Naive thymus-derived CD4-positive, alpha-beta T cell (primary cell): ENCODE data around the gene ANAPC2. TPM values are rescaled to one million over a fixed set of nuclear protein-coding genes. Genes with fewer than 3 reads are reported as not detected.

ENCODE experiments used
- ATAC-seq: fragments of 150-1000 bp; cut with Tn5 transposase; 2 replicates; pipeline ENCODE4 v1.10.0; 2021; ENCODE audit warnings: mild to moderate bottlenecking, moderate library complexity
- CTCF ChIA-PET: fragments of 350-600 bp; sonication (Branson Sonifier 250); formaldehyde crosslinking; loops from one replicate; lab custom pipeline; 2021; ENCODE audit warnings: antibody characterized with exemption; lab: Charles Lee
- POLR2A ChIA-PET: fragments of 350-600 bp; sonication (Branson Sonifier 250); formaldehyde crosslinking; loops from one replicate; lab custom pipeline; 2021; ENCODE audit warnings: antibody characterized with exemption, inconsistent platforms; lab: Charles Lee
- DNase-seq, 9 donors: peaks; one replicate each; pipeline versions ENCODE4 v3.0.0 to v3.0.0-alpha.2; 2020 to 2022; ENCODE audit warnings: mixed read lengths in 1 of 9
- H3K27ac ChIP-seq: one replicate; pipeline ENCODE4 v1.7.0; 2013; ENCODE audit warnings: mild to moderate bottlenecking, low read depth, low read length, moderate library complexity
- H3K27me3 ChIP-seq, 2 donors: one replicate each; pipeline ENCODE4 v1.7.0; 2013; ENCODE audit warnings: low read length in 2 of 2, mild to moderate bottlenecking in 2 of 2, moderate library complexity in 2 of 2; ENCODE audit not compliant: control insufficient read depth in 2 of 2, insufficient read depth in 2 of 2
- H3K36me3 ChIP-seq, 3 experiments: 1 replicate in 2 of 3; 2 replicates in 1 of 3; pipeline ENCODE4 v1.7.0; 2013; ENCODE audit warnings: low read length in 3 of 3, mild to moderate bottlenecking in 3 of 3, moderate library complexity in 1 of 3; ENCODE audit not compliant: insufficient read depth in 3 of 3, control insufficient read depth in 2 of 3
- H3K4me1 ChIP-seq, 2 donors: one replicate each; pipeline ENCODE4 v1.7.0; 2013; ENCODE audit warnings: low read length in 2 of 2, mild to moderate bottlenecking in 2 of 2, moderate library complexity in 1 of 2; ENCODE audit not compliant: control insufficient read depth in 2 of 2, insufficient read depth in 2 of 2
- H3K4me3 ChIP-seq: 2 replicates; pipeline ENCODE4 v1.7.0; 2013; ENCODE audit warnings: mild to moderate bottlenecking, low read length
- H3K9me3 ChIP-seq, 3 experiments: 1 replicate in 2 of 3; 2 replicates in 1 of 3; pipeline ENCODE4 v1.7.0; 2013; ENCODE audit warnings: low read length in 3 of 3; ENCODE audit not compliant: control insufficient read depth in 2 of 3
- H3K27ac Mint-ChIP-seq, 9 donors: one replicate each; pipeline ENCODE4 v1.8.0; 2020 to 2022; ENCODE audit warnings: mixed read lengths in 9 of 9, mild to moderate bottlenecking in 8 of 9, moderate library complexity in 5 of 9, inconsistent platforms in 2 of 9
- H3K27me3 Mint-ChIP-seq, 5 donors: one replicate each; pipeline ENCODE4 v1.8.0; 2021 to 2022; ENCODE audit warnings: mixed read lengths in 5 of 5, mild to moderate bottlenecking in 1 of 5
- H3K36me3 Mint-ChIP-seq, 5 donors: one replicate each; pipeline ENCODE4 v1.8.0; 2020 to 2022; ENCODE audit warnings: mixed read lengths in 5 of 5, mild to moderate bottlenecking in 3 of 5, inconsistent platforms in 1 of 5
- H3K4me1 Mint-ChIP-seq, 7 donors: one replicate each; pipeline ENCODE4 v1.8.0; 2020 to 2022; ENCODE audit warnings: mixed read lengths in 7 of 7, mild to moderate bottlenecking in 3 of 7, inconsistent platforms in 1 of 7
- H3K4me3 Mint-ChIP-seq, 10 donors: one replicate each; pipeline ENCODE4 v1.8.0; 2020 to 2022; ENCODE audit warnings: mild to moderate bottlenecking in 10 of 10, mixed read lengths in 10 of 10, moderate library complexity in 6 of 10, inconsistent platforms in 2 of 10
- H3K9me3 Mint-ChIP-seq, 11 donors: one replicate each; pipeline ENCODE4 v1.8.0; 2020 to 2022; ENCODE audit warnings: mixed read lengths in 11 of 11, mild to moderate bottlenecking in 4 of 11, inconsistent platforms in 1 of 11, moderate library complexity in 1 of 11
- intact Hi-C, 2 donors: fragments of 100-400 bp; cut with micrococcal nuclease; formaldehyde crosslinking; loops; one replicate each; pipeline ENCODE4 v1.15.1; 2023
- polyA plus RNA-seq, 2 donors: library from polyadenylated mRNA; unstranded; fragments of 300-500 nt; fragmentation: Illumina TruSeq; gene quantifications; one replicate each; pipeline ENCODE4 v1.2.3, GENCODE V29; 2021
- total RNA-seq, 6 experiments: library from RNA in 5 of 6; stranded (reverse) in 5 of 6; gene quantifications; 1 replicate in 5 of 6; 2 replicates in 1 of 6; pipeline ENCODE4 v1.2.3 and lab custom pipeline; 2021 to 2026

ANAPC2 gene
- total and polyA plus RNA-seq, 7 experiments from 2014 or later, result 7.4 to 147 (median 131) TPM

- ChIA-PET CTCF (interaction anchor here (0.5 to 1.5 kb wide), 5 partner anchors 12 to 226 kb away, joined by 3 to 4 read pairs (median 3); partner anchors contain the start of genes NPDC1 and SSNA1), POLR2A (interaction anchor here (0.5 to 4.9 kb wide), 25 partner anchors 13 to 153 kb away, joined by 3 to 42 read pairs (median 4); partner anchors contain the start of genes ANAPC2, MAN1B1, NDOR1 and NELFB)
- no peaks in the 10 kb centered on the region for H3K36me3 Mint-ChIP-seq
- peak; percentile 97 for ATAC-seq
- Histone ChIP-seq H3K27me3 (no peaks in the 10 kb centered on the region), H3K4me1 (peaks cover 9 to 11% of the 10 kb centered on the region in 2 donors), H3K36me3 (no peaks in the 10 kb centered on the region), H3K4me3 (peak overlapping the region; percentile 86), H3K9me3 (no peaks in the 10 kb centered on the region), H3K27ac (peak overlapping the region; percentile 91)
- intact Hi-C loops, result loop anchor here (1.0 to 10.0 kb wide), 17 partner anchors 13 to 676 kb away; partner anchors contain the start of genes ANAPC2 (in 2 of the 2), MAN1B1 (in 2 of the 2), NDOR1 (in 2 of the 2) and NELFB (in 2 of the 2)
- peak overlapping the region; percentile 78 to 88 (median 82) for H3K4me3 Mint-ChIP-seq
- peak overlapping the region in 7 of 9 donors; percentile 21 to 92 (median 75) for H3K27ac Mint-ChIP-seq
- peaks cover 5 to 15% (median 6%) of the 10 kb centered on the region in 7 donors for H3K4me1 Mint-ChIP-seq
- DNase-seq, result peak; percentile 93 to 99 (median 99)
- H3K9me3 Mint-ChIP-seq, result no peaks in the 10 kb centered on the region
- H3K27me3 Mint-ChIP-seq, result peaks cover 0 to 6% (median 4%) of the 10 kb centered on the region in 5 donors
Measured at GRCh38 chr9:137223078-137223970, 35.0 kb upstream of the ANAPC2 start.

- Mint-ChIP-seq H3K27me3 (peaks cover 0 to 1% (median 0%) of the 10 kb centered on the region in 5 donors), H3K36me3 (no peaks in the 10 kb centered on the region), H3K4me3 (peak within 1 kb of the TSS; percentile 78 to 88 (median 82)), H3K4me1 (peaks cover under 1 to 12% (median 4%) of the 10 kb centered on the region in 7 donors), H3K9me3 (no peaks in the 10 kb centered on the region), H3K27ac (peak within 1 kb of the TSS in 5 of 9 donors; percentile 54 to 92 (median 75))
- Histone ChIP-seq H3K27me3 (no peaks in the 10 kb centered on the region), H3K4me3 (peak within 1 kb of the TSS; percentile 69), H3K4me1 (peaks cover 8% of the 10 kb centered on the region in 2 donors), H3K36me3 (no peaks in the 10 kb centered on the region), H3K9me3 (no peaks in the 10 kb centered on the region), H3K27ac (peak within 1 kb of the TSS; percentile 80)
- intact Hi-C loops, result loop anchor here (1.0 to 10.0 kb wide), 17 partner anchors 14 to 675 kb away; partner anchors contain the start of genes ANAPC2 (in 2 of the 2), MAN1B1 (in 2 of the 2), NDOR1 (in 2 of the 2) and NELFB (in 2 of the 2)
- ATAC-seq, result no peak
- DNase-seq, result peak in 4 of 9 donors; percentile 26 to 51 (median 31)
- POLR2A ChIA-PET, result interaction anchor here (0.8 to 4.9 kb wide), 19 partner anchors 13 to 152 kb away, joined by 3 to 42 read pairs (median 6); partner anchors contain the start of genes ANAPC2, MAN1B1, NDOR1 and SAPCD2
- CTCF ChIA-PET, result interaction anchor here (0.9 to 1.5 kb wide), 3 partner anchors 13 to 176 kb away, joined by 3 to 4 read pairs (median 3); partner anchors contain the start of genes NPDC1 and TPRN
Measured at GRCh38 chr9:137222190-137223077, 34.1 kb upstream of the ANAPC2 start, which contains the start of gene RNF208. RNF208 (minus strand) TSS chr9:137222240; CDS start chr9:137221212, 1,028 bp downstream.

- ATAC-seq (no peak), DNase-seq (no peak)
- Histone ChIP-seq H3K4me1 (peaks cover 5% of the 10 kb centered on the region in 2 donors), H3K36me3 (peaks cover 0 to under 1% (median 0%) of the 10 kb centered on the region in 3 experiments), H3K4me3 (no peak overlapping the region), H3K27ac (no peak overlapping the region), H3K9me3 (no peaks in the 10 kb centered on the region), H3K27me3 (no peaks in the 10 kb centered on the region)
- H3K36me3 Mint-ChIP-seq, result no peaks in the 10 kb centered on the region
- H3K4me1 Mint-ChIP-seq, result peaks cover 0 to 11% (median 3%) of the 10 kb centered on the region in 7 donors
- POLR2A ChIA-PET, result interaction anchor here (0.9 to 4.9 kb wide), 4 partner anchors 16 to 135 kb away, joined by 3 to 42 read pairs (median 10); partner anchors contain the start of genes MAN1B1, NDOR1, TMEM203 and TUBB4B
- peak overlapping the region in 2 of 10 donors; percentile 23 to 41 for H3K4me3 Mint-ChIP-seq
- no peak overlapping the region for H3K27ac Mint-ChIP-seq
- H3K9me3 Mint-ChIP-seq, result no peaks in the 10 kb centered on the region
- H3K27me3 Mint-ChIP-seq, result no peaks in the 10 kb centered on the region
- CTCF ChIA-PET, result interaction anchor here (1.2 kb wide), 1 partner anchor 21 kb away, joined by 3 read pairs; the partner anchor contains the start of gene TPRN
- intact Hi-C loops, result loop anchor here in 1 of 2 donors (5.0 to 10.0 kb wide), 2 partner anchors 277 to 674 kb away; partner anchors contain the start of genes C8G, FBXW5 and NOTCH1
Measured at GRCh38 chr9:137221506-137222111, 33.2 kb upstream of the ANAPC2 start.

GRCh38 chr9:137221095-137221505 lies 32.7 kb upstream of the ANAPC2 start:
- CTCF ChIA-PET, result interaction anchor here (0.6 kb wide), 1 partner anchor 196 kb away, joined by 3 read pairs; no protein-coding TSS in a partner anchor

More at GRCh38 chr9:137221095-137221505, 32.7 kb upstream of the ANAPC2 start:
- Mint-ChIP-seq H3K27me3 (no peaks in the 10 kb centered on the region), H3K9me3 (no peaks in the 10 kb centered on the region), H3K36me3 (no peaks in the 10 kb centered on the region), H3K4me3 (peak overlapping the region in 4 of 10 donors; percentile 38 to 66 (median 48)), H3K27ac (no peak overlapping the region), H3K4me1 (peaks cover 0 to 11% (median 2%) of the 10 kb centered on the region in 7 donors)
- POLR2A ChIA-PET, result interaction anchor here (0.9 to 4.9 kb wide), 2 partner anchors 15 to 20 kb away, joined by 3 to 42 read pairs; partner anchors contain the start of genes NDOR1, TMEM203 and TUBB4B
- no peak for ATAC-seq
- Histone ChIP-seq H3K27me3 (no peaks in the 10 kb centered on the region), H3K9me3 (no peaks in the 10 kb centered on the region), H3K4me3 (no peak overlapping the region), H3K27ac (no peak overlapping the region), H3K36me3 (peaks cover 0 to 6% (median 0%) of the 10 kb centered on the region in 3 experiments), H3K4me1 (peaks cover 5% of the 10 kb centered on the region in 2 donors)
- DNase-seq, result no peak
- intact Hi-C loops, result loop anchor here in 1 of 2 donors (5.0 to 10.0 kb wide), 2 partner anchors 276 to 674 kb away; partner anchors contain the start of genes C8G, FBXW5 and NOTCH1
